PFSK-1 (cell line): ENCODE data around the gene UBTFL1.

ENCODE experiments used
- FOXP2 ChIP-seq: optimal IDR thresholded peaks from 2 replicates; pipeline ENCODE3; 2011; ENCODE audit warnings: borderline replicate concordance, control low read depth, inconsistent platforms; ENCODE audit not compliant: insufficient read depth; ENCODE audit errors: extremely low read length, extremely low read depth
- POLR2AphosphoS5 ChIP-seq: IDR thresholded peaks from 2 replicates; pipeline ENCODE4 v1.6.1; 2012; ENCODE audit warnings: low read depth, mild to moderate bottlenecking, control low read depth, low read length, moderate library complexity
- SIN3A ChIP-seq: IDR thresholded peaks from 2 replicates; pipeline ENCODE4 v1.6.1; 2012; ENCODE audit warnings: mild to moderate bottlenecking, low read length, moderate library complexity, borderline replicate concordance; ENCODE audit not compliant: insufficient read depth
- TAF1 ChIP-seq: IDR thresholded peaks from 2 replicates; pipeline ENCODE4 v1.6.1; 2012; ENCODE audit warnings: low read length, control low read depth, borderline replicate concordance; ENCODE audit not compliant: insufficient read depth
- TF ChIP-seq, protein P1 (sequence below), 2 experiments: IDR thresholded peaks; 2 replicates each; pipeline versions ENCODE4 v1.6.1 to v1.8.0; 2011 to 2012; ENCODE audit warnings: low read depth in 2 of 2, low read length in 2 of 2, control low read depth in 1 of 2, inconsistent platforms in 1 of 2, mild to moderate bottlenecking in 1 of 2, moderate library complexity in 1 of 2; ENCODE audit not compliant: insufficient read depth in 1 of 2

The UBTFL1 gene

DNA sequence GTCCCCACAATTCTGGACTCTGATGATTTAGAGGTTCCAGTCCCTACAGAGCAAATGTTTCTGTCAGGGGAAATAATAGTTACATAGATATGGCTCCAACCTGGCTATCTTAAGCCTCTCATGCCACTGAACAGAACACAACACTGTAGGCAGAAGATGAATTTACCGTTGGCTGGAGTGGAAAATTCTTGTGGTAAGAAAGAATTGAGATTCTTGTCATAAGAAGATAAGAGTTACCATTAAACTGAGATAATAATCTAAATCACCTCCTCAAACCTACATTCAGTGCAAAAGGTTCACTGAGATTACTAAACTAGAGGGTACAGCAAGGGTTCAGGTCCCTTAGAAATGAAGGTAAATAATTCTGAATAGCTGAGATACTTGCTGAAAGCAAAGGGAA is 38.6 kb downstream of the UBTFL1 start:
- TF ChIP-seq SIN3A = no peak
- TF ChIP-seq TAF1 = no peak
- TF ChIP-seq POLR2AphosphoS5 = no peak

DNA sequence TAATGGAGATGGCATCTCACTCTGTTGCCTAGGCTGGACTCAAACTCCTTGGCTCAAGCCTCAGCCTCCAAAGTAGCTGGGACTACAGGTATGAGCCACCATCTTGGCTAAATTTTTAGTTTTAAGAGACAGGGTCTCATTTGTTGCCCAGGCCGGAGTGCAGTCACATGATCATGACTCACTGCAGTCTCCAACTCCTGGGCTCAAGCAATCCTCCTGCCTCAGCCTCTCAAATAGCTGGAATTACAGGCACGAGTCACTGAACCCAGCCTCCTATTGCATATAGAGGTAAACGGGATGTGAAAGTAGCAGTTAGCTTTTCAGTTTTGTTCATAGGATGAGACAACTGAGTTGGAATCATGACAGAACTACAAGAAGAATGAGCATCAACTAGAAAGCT is 39.2 kb downstream of the UBTFL1 start:
- TF ChIP-seq SIN3A (no peak), FOXP2 (no peak), TAF1 (no peak), POLR2AphosphoS5 (no peak)
- TF ChIP-seq, protein P1, sequence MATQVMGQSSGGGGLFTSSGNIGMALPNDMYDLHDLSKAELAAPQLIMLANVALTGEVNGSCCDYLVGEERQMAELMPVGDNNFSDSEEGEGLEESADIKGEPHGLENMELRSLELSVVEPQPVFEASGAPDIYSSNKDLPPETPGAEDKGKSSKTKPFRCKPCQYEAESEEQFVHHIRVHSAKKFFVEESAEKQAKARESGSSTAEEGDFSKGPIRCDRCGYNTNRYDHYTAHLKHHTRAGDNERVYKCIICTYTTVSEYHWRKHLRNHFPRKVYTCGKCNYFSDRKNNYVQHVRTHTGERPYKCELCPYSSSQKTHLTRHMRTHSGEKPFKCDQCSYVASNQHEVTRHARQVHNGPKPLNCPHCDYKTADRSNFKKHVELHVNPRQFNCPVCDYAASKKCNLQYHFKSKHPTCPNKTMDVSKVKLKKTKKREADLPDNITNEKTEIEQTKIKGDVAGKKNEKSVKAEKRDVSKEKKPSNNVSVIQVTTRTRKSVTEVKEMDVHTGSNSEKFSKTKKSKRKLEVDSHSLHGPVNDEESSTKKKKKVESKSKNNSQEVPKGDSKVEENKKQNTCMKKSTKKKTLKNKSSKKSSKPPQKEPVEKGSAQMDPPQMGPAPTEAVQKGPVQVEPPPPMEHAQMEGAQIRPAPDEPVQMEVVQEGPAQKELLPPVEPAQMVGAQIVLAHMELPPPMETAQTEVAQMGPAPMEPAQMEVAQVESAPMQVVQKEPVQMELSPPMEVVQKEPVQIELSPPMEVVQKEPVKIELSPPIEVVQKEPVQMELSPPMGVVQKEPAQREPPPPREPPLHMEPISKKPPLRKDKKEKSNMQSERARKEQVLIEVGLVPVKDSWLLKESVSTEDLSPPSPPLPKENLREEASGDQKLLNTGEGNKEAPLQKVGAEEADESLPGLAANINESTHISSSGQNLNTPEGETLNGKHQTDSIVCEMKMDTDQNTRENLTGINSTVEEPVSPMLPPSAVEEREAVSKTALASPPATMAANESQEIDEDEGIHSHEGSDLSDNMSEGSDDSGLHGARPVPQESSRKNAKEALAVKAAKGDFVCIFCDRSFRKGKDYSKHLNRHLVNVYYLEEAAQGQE (IDR thresholded peaks at IDR 0.05; ENCODE audit: insufficient read depth in 1 of 2, low read depth in 2 of 2, low read length in 2 of 2) = no peak

DNA sequence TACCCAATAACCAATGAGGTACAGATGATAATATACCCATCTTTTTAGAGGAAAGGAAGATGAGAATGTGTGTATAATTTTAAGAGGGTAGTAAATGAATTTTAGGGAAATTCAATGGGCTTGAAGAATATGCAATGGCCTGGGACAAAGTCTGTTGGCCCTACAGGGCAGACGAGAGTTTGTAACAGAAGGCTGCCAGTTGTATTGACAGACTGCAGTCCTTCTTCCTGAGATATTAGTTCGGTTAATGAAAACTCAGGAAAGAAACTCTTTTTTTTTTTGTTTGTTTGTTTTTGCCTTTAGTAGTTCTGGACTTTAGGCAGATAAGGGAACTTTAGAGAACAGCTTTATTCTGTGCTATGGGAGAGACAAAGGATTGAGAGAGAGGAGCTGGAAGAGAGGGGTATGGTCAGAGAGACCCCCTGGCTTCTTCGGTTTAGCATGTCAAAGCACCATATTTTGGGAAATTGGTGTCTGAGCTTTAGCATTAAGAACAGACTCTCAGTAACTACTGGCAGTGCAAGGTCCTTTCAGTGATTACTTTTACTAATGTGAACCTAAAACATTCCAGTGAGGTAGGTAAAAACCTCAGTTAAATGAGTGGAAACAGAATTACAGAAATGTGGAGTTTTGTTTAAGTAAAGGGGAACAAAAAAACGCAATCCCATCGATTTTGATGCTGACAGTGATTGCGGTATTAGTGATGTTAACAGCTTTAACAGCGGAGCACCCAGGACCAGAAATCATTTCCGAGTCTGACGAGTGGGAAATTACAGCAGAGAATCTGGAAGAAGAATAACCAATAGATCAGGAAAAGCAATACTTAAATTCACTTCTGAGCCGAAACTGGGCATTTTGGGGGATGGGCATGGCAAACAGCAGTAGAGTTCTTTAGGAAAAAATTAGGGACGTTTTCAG is 48.1 kb downstream of the UBTFL1 start:
- no peak for TF ChIP-seq POLR2AphosphoS5
- TF ChIP-seq TAF1 = no peak
- no peak for TF ChIP-seq FOXP2
- no peak for TF ChIP-seq SIN3A
- TF ChIP-seq, protein P1 (IDR thresholded peaks at IDR 0.05; ENCODE audit: insufficient read depth in 1 of 2, low read depth in 2 of 2, low read length in 2 of 2) = no peak

DNA sequence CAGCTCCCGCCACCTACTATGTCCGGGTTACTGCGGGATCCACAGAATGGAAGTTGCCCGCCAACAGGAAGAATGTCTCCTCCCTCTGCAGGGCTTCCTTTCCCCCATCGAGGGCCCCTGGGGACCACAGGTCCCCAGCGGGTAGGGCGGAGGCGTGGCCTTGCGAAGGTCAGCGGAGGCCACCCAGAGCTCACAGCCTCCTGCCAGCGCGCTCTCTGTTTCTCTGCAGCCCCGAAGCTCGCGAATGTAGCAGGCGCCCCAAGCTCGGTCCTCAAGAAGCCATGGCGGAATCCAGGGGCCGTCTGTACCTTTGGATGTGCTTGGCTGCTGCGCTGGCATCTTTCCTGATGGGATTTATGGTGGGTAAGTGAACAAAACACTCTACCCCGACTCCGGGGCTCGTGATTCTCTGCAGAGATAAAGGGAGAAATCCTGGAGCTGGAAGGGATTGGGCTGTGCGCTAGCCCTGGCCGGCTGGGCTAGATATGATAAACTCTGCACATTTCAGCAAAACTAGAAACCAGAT is 48.8 kb downstream of the UBTFL1 start, which contains the start of gene NAALAD2:
TSS of gene NAALAD2 (plus strand) at position 186 of the 526 bp plus-strand sequence. CDS start at position 282, 96 bp downstream.
- TF ChIP-seq SIN3A (no peak), POLR2AphosphoS5 (no peak), FOXP2 (no peak)

DNA sequence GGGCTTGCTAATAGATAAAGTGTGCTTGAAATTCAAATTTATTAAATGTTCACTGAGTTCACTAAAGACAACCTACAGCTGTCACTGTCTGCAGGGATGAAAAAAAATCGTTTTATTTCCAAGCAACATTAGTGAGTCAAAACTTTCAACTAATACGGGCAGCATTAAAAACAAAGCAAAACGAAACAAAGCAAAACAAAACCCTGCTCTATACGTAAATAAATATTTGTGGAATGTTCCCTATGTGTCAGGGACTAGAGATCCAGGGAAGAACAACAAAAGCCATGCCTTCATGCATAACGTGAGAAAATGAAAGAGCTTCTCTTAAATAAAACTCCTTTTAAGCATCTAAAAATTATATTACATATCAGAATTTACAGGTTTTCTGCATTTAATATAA is 49.3 kb downstream of the UBTFL1 start:
- TF ChIP-seq FOXP2 (no peak), TAF1 (no peak), POLR2AphosphoS5 (no peak)
- TF ChIP-seq, protein P1 (IDR thresholded peaks at IDR 0.05; ENCODE audit: insufficient read depth in 1 of 2, low read depth in 2 of 2, low read length in 2 of 2) = no peak
